Neural progenitor cell (in vitro differentiated cells): ENCODE measurements around the gene ARL15. TPM values are rescaled to one million over a fixed set of nuclear protein-coding genes. Genes with fewer than 3 reads are reported as not detected.
"Not testable (repeated sequence)": the region's sequence is repeated elsewhere in the genome, so short reads cannot be mapped to it uniquely, and the experiment has no call there.

Experiments used
- DNase-seq: peaks from one replicate; pipeline ENCODE4 v3.0.0-alpha.2; 2016; ENCODE audit warnings: low spot score
- H2AFZ ChIP-seq: fragments of 200-600 bp; sonication (generic); replicated peaks from 2 replicates; pipeline ENCODE4 v1.6.1; 2016; ENCODE audit warnings: antibody characterized with exemption
- H3F3A ChIP-seq: fragments of 200-600 bp; sonication (generic); 2 replicates; pipeline ENCODE4 v1.6.1; 2016; ENCODE audit warnings: antibody characterized with exemption, low read depth
- H3K27ac ChIP-seq: fragments of 200-600 bp; sonication (generic); 2 replicates; pipeline ENCODE4 v1.5.1; 2016; ENCODE audit warnings: mild to moderate bottlenecking
- H3K27me3 ChIP-seq: fragments of 200-600 bp; sonication (generic); 2 replicates; pipeline ENCODE4 v1.6.1; 2016; ENCODE audit warnings: mild to moderate bottlenecking, moderate library complexity
- H3K36me3 ChIP-seq: fragments of 200-600 bp; sonication (generic); 2 replicates; pipeline ENCODE4 v1.5.1; 2016
- H3K4me1 ChIP-seq: fragments of 200-600 bp; sonication (generic); 2 replicates; pipeline ENCODE4 v1.6.1; 2016; ENCODE audit warnings: mixed run types
- H3K4me2 ChIP-seq: fragments of 200-600 bp; sonication (generic); 2 replicates; pipeline ENCODE4 v1.6.1; 2016
- H3K4me3 ChIP-seq: fragments of 200-600 bp; sonication (generic); 2 replicates; pipeline ENCODE4 v1.5.1; 2016
- H3K79me2 ChIP-seq: fragments of 200-600 bp; sonication (generic); 2 replicates; pipeline ENCODE4 v1.6.1; 2016; ENCODE audit warnings: low read depth
- H3K9ac ChIP-seq: fragments of 200-600 bp; sonication (generic); 2 replicates; pipeline ENCODE4 v1.6.1; 2016
- H3K9me3 ChIP-seq: fragments of 200-600 bp; sonication (generic); 2 replicates; pipeline ENCODE4 v1.5.1; 2016; ENCODE audit warnings: low read depth
- H4K20me1 ChIP-seq: fragments of 200-600 bp; sonication (generic); 2 replicates; pipeline ENCODE4 v1.6.1; 2016; ENCODE audit warnings: low read depth
- H3K27ac Mint-ChIP-seq: 3 replicates; pipeline ENCODE4 v1.8.0; 2021; ENCODE audit warnings: mixed read lengths
- H3K27me3 Mint-ChIP-seq: 2 replicates; pipeline ENCODE4 v1.8.0; 2022; ENCODE audit warnings: low read depth, mild to moderate bottlenecking, inconsistent platforms, moderate library complexity, mixed read lengths; ENCODE audit not compliant: insufficient read depth
- H3K36me3 Mint-ChIP-seq: 3 replicates; pipeline ENCODE4 v1.8.0; 2021; ENCODE audit warnings: mixed read lengths
- H3K4me1 Mint-ChIP-seq: 3 replicates; pipeline ENCODE4 v1.8.0; 2021; ENCODE audit warnings: mixed read lengths
- H3K4me3 Mint-ChIP-seq: 3 replicates; pipeline ENCODE4 v1.8.0; 2021; ENCODE audit warnings: mild to moderate bottlenecking, moderate library complexity, mixed read lengths
- H3K9me3 Mint-ChIP-seq: 3 replicates; pipeline ENCODE4 v1.8.0; 2020; ENCODE audit warnings: mixed read lengths
- EZH2 ChIP-seq: fragments of 200-600 bp; sonication (generic); IDR thresholded peaks from 2 replicates; pipeline ENCODE4 v1.6.1; 2017; ENCODE audit warnings: antibody characterized with exemption, mild to moderate bottlenecking, moderate library complexity
- EZH2phosphoT487 ChIP-seq: fragments of 200-600 bp; sonication (generic); IDR thresholded peaks from 2 replicates; pipeline ENCODE4 v1.6.1; 2017; ENCODE audit warnings: antibody characterized with exemption
- total RNA-seq: library from RNA; depleted of rRNA; stranded (reverse); fragments of >200 nt; gene quantifications from 2 replicates; pipeline ENCODE4 v1.2.3, GENCODE V29; 2015; ENCODE audit warnings: low replicate concordance
- TF ChIP-seq, protein P1 (sequence below): fragments of 200-600 bp; sonication (generic); IDR thresholded peaks from 2 replicates; pipeline ENCODE4 v1.5.1; 2017; ENCODE audit warnings: antibody characterized with exemption, mild to moderate bottlenecking

ARL15 gene
- total RNA-seq, 1 donor from 2014 or later: 39.1 TPM

DNA sequence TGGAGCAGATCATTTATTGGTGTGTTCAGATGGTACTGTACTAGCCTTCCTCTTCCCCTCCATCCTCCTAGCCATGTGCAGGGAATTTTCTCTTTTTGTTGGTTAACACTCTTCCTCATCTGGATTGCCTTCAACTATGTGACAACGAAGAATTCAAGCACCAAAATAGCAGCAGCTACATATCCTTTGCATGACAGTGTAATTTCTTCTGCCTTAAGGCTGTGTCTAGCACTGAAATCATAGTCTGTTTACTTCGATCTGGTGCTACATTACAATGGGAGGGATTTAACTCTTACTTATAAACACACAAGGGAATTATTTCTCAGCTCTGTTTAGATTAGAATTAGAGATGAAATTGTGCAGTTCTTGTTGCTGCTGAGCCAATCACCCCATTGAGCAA is 260.4 kb downstream of the ARL15 start:
- no peaks in the 10 kb centered on the region for H3K9me3 ChIP-seq
- Mint-ChIP-seq H3K36me3 (no peaks in the 10 kb centered on the region), H3K27ac (no peak overlapping the region), H3K9me3 (no peaks in the 10 kb centered on the region), H3K27me3 (peaks cover 2% of the 10 kb centered on the region), H3K4me3 (no peak overlapping the region), H3K4me1 (no peaks in the 10 kb centered on the region)
- H4K20me1 ChIP-seq: no peaks in the 10 kb centered on the region
- H3K27ac ChIP-seq: no peak overlapping the region
- no peak overlapping the region for H3K4me2 ChIP-seq
- H2AFZ ChIP-seq: no peak overlapping the region
- no peak overlapping the region for H3K4me3 ChIP-seq
- H3K27me3 ChIP-seq: no peaks in the 10 kb centered on the region
- H3K4me1 ChIP-seq: peaks cover 5% of the 10 kb centered on the region
- no peak for DNase-seq
- H3K36me3 ChIP-seq: no peaks in the 10 kb centered on the region
- H3K9ac ChIP-seq: no peak overlapping the region
- TF ChIP-seq EZH2phosphoT487: no peak
- TF ChIP-seq EZH2: no peak
- TF ChIP-seq, protein P1, sequence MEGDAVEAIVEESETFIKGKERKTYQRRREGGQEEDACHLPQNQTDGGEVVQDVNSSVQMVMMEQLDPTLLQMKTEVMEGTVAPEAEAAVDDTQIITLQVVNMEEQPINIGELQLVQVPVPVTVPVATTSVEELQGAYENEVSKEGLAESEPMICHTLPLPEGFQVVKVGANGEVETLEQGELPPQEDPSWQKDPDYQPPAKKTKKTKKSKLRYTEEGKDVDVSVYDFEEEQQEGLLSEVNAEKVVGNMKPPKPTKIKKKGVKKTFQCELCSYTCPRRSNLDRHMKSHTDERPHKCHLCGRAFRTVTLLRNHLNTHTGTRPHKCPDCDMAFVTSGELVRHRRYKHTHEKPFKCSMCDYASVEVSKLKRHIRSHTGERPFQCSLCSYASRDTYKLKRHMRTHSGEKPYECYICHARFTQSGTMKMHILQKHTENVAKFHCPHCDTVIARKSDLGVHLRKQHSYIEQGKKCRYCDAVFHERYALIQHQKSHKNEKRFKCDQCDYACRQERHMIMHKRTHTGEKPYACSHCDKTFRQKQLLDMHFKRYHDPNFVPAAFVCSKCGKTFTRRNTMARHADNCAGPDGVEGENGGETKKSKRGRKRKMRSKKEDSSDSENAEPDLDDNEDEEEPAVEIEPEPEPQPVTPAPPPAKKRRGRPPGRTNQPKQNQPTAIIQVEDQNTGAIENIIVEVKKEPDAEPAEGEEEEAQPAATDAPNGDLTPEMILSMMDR: no peak
- no peaks in the 10 kb centered on the region for H3K79me2 ChIP-seq
- no peaks in the 10 kb centered on the region for H3F3A ChIP-seq

DNA sequence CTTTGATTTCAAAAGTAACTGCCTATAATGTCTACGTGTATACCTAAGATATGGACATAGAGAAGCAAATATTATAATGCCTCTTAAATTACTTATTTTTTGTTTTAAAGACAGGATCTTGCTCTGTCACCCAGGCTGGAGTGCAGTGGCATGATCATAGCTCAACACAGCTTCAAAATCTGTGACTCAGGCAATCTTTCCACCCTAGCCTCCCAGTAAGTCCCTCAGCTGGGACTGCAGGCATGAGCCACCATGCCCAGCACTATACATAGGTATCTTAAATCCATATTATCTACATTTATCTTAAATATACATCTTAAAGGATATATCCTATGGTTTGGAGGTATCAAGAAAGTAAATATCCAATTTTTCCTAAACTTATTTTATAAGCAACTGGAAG is 261.2 kb downstream of the ARL15 start:
- Histone ChIP-seq H3K79me2 (no peaks in the 10 kb centered on the region), H3K9me3 (no peaks in the 10 kb centered on the region), H3K36me3 (no peaks in the 10 kb centered on the region), H3K9ac (no peak overlapping the region), H3K4me3 (no peak overlapping the region), H4K20me1 (no peaks in the 10 kb centered on the region), H3F3A (no peaks in the 10 kb centered on the region), H3K27ac (no peak overlapping the region), H3K4me1 (peaks cover 5% of the 10 kb centered on the region), H3K27me3 (no peaks in the 10 kb centered on the region), H2AFZ (no peak overlapping the region), H3K4me2 (no peak overlapping the region)
- Mint-ChIP-seq H3K27me3 (peaks cover 2% of the 10 kb centered on the region), H3K4me1 (no peaks in the 10 kb centered on the region), H3K9me3 (no peaks in the 10 kb centered on the region), H3K27ac (no peak overlapping the region), H3K36me3 (no peaks in the 10 kb centered on the region), H3K4me3 (no peak overlapping the region)
- no peak for TF ChIP-seq EZH2phosphoT487
- TF ChIP-seq, protein P1: no peak
- no peak for TF ChIP-seq EZH2
- DNase-seq: no peak

DNA sequence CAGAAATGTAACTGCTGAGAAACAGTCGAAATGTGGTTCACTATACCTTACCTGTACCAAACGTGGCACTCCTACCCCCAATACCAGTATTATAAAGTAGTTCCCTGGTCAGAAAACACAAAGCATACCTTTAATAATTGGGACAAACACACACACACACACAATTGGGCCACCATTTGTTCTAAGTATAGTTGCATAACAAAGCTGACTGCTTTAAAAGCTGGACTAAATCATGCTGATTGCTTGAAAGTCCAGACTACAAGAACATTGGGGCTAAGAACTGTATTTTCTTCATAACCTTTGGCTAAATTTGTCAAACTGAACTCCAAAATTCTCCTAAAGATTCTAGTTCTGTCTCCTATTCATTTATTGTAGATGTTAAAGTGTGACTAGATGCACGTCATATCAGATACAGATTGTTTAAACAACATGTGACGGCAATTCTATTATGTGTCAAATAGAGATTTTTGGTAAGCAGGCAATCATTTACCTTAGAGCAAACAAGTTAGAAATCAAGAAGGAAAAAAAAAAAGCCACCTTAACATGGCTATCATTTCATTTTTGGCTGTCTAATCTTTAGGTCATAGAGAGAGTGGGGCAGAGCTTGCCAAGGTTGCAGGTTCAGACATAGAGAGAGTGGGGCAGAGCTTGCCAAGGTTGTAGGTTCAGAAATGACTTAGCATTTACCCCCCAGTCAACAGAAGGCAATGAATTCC is 265.1 kb downstream of the ARL15 start:
- no peaks in the 10 kb centered on the region for H3K79me2 ChIP-seq
- H3K27me3 Mint-ChIP-seq: peaks cover 2% of the 10 kb centered on the region
- no peaks in the 10 kb centered on the region for H3K36me3 Mint-ChIP-seq
- no peaks in the 10 kb centered on the region for H3K9me3 ChIP-seq
- H3K4me2 ChIP-seq: no peak overlapping the region
- no peak overlapping the region for H3K4me3 ChIP-seq
- H3F3A ChIP-seq: no peaks in the 10 kb centered on the region
- no peak overlapping the region for H3K27ac ChIP-seq
- H3K9me3 Mint-ChIP-seq: no peaks in the 10 kb centered on the region
- no peak overlapping the region for H2AFZ ChIP-seq
- H3K27me3 ChIP-seq: no peaks in the 10 kb centered on the region
- no peaks in the 10 kb centered on the region for H4K20me1 ChIP-seq
- TF ChIP-seq EZH2phosphoT487 (no peak), EZH2 (no peak)
- TF ChIP-seq, protein P1: no peak
- peaks cover 3% of the 10 kb centered on the region for H3K4me1 Mint-ChIP-seq
- H3K27ac Mint-ChIP-seq: no peak overlapping the region
- DNase-seq: no peak
- H3K4me3 Mint-ChIP-seq: no peak overlapping the region
- H3K36me3 ChIP-seq: no peaks in the 10 kb centered on the region
- no peak overlapping the region for H3K9ac ChIP-seq
- H3K4me1 ChIP-seq: peaks cover 5% of the 10 kb centered on the region

DNA sequence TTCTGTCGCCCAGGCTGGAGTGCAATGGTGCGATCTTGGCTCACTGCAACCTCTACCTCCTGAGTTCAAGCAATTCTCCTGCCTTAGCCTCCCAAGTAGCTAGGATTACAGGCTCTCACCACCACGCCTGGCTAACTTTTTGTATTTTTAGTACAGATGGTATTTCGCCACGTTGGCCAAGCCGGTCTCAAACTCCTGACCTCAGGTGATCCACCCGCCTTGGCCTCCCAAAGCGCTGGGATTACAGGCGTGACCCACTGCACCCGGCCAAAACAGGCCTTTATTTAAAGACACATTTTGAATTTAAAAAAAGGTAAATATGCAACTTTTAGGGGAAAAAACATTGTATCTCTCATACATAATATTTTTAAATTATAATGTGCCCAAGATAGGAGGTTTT is 266.1 kb downstream of the ARL15 start:
- H3K4me1 ChIP-seq, H3K4me3 Mint-ChIP-seq, H2AFZ ChIP-seq, H3F3A ChIP-seq, H3K27ac Mint-ChIP-seq, H3K4me3 ChIP-seq, H3K4me2 ChIP-seq, H3K9ac ChIP-seq, H3K9me3 ChIP-seq, H3K36me3 Mint-ChIP-seq, H3K27me3 ChIP-seq, H3K4me1 Mint-ChIP-seq, H3K79me2 ChIP-seq, H3K9me3 Mint-ChIP-seq, DNase-seq, H3K36me3 ChIP-seq, H4K20me1 ChIP-seq, H3K27ac ChIP-seq, H3K27me3 Mint-ChIP-seq: not testable (repeated sequence)
